Endodermal cell (in vitro differentiated cells): ENCODE measurements around the gene OR10H5. TPM values are rescaled to one million over a fixed set of nuclear protein-coding genes. Genes with fewer than 3 reads are reported as not detected.

ENCODE experiments used
- DNase-seq: peaks from one replicate; pipeline ENCODE4 v3.0.0-alpha.2; 2017
- H3K27ac ChIP-seq: 2 replicates; pipeline ENCODE4 v1.5.1; 2013; ENCODE audit warnings: mild to moderate bottlenecking, low read depth, low read length, moderate library complexity
- H3K27me3 ChIP-seq: 2 replicates; pipeline ENCODE4 v1.6.1; 2013; ENCODE audit warnings: mild to moderate bottlenecking, low read length, moderate library complexity; ENCODE audit not compliant: insufficient read depth, control insufficient read depth, poor library complexity, severe bottlenecking
- H3K36me3 ChIP-seq: 2 replicates; pipeline ENCODE4 v1.7.0; 2013; ENCODE audit warnings: mild to moderate bottlenecking, low read length, moderate library complexity; ENCODE audit not compliant: control insufficient read depth, insufficient read depth
- H3K4me1 ChIP-seq: one replicate; pipeline ENCODE4 v1.7.0; 2013; ENCODE audit warnings: low read length; ENCODE audit not compliant: control insufficient read depth, insufficient read depth
- H3K4me3 ChIP-seq: 2 replicates; pipeline ENCODE4 v1.5.1; 2013; ENCODE audit warnings: mild to moderate bottlenecking, low read length, moderate library complexity
- H3K9ac ChIP-seq: 2 replicates; pipeline ENCODE4 v1.6.1; 2013; ENCODE audit warnings: mild to moderate bottlenecking, low read length, moderate library complexity; ENCODE audit not compliant: poor library complexity, severe bottlenecking; ENCODE audit errors: extremely low read depth
- H3K9me3 ChIP-seq: 2 replicates; pipeline ENCODE4 v1.6.1; 2013; ENCODE audit warnings: mild to moderate bottlenecking, low read length, moderate library complexity; ENCODE audit not compliant: control insufficient read depth
- H3K27ac Mint-ChIP-seq: 2 replicates; pipeline ENCODE4 v1.8.0; 2020; ENCODE audit warnings: mixed read lengths
- H3K27me3 Mint-ChIP-seq: 2 replicates; pipeline ENCODE4 v1.8.0; 2021; ENCODE audit warnings: mild to moderate bottlenecking, mixed read lengths; ENCODE audit not compliant: insufficient read depth
- H3K36me3 Mint-ChIP-seq: 2 replicates; pipeline ENCODE4 v1.8.0; 2020; ENCODE audit warnings: low read depth, mixed read lengths
- H3K4me1 Mint-ChIP-seq: 2 replicates; pipeline ENCODE4 v1.8.0; 2020; ENCODE audit warnings: mixed read lengths
- H3K4me3 Mint-ChIP-seq: 2 replicates; pipeline ENCODE4 v1.8.0; 2020; ENCODE audit warnings: mild to moderate bottlenecking, moderate library complexity, mixed read lengths
- H3K9me3 Mint-ChIP-seq: 2 replicates; pipeline ENCODE4 v1.8.0; 2020; ENCODE audit warnings: mild to moderate bottlenecking, mixed read lengths
- WGBS, 2 experiments: methylation state at CpG; one replicate each; pipeline versions ENCODE4 v1.1.5 to v1.1.7; 2013; ENCODE audit warnings: missing lambda C conversion rate in 2 of 2, mixed read lengths in 1 of 2; ENCODE audit not compliant: insufficient coverage in 1 of 2, insufficient read length in 1 of 2; 5-methylcytosine and 5-hydroxymethylcytosine counted together
- total RNA-seq, 2 donors: library from RNA; stranded (reverse); fragmentation: NEBNext Ultra II Directional in 1 of 2; extraction: Animal tissue kit (Norgen Biotek cat#: 25700) in 1 of 2; gene quantifications; 2 replicates in 1 of 2; 3 replicates in 1 of 2; pipeline ENCODE4 v1.2.1, GENCODE V29; 2021
- TF ChIP-seq, protein P1 (sequence below): fragments of 200-600 bp; sonication (generic); conservative IDR thresholded peaks from 2 replicates; pipeline ENCODE4 v1.5.0; 2021; ENCODE audit warnings: antibody characterized with exemption, mild to moderate bottlenecking

The OR10H5 gene
- total RNA-seq, 2 donors from 2014 or later: not detected

DNA sequence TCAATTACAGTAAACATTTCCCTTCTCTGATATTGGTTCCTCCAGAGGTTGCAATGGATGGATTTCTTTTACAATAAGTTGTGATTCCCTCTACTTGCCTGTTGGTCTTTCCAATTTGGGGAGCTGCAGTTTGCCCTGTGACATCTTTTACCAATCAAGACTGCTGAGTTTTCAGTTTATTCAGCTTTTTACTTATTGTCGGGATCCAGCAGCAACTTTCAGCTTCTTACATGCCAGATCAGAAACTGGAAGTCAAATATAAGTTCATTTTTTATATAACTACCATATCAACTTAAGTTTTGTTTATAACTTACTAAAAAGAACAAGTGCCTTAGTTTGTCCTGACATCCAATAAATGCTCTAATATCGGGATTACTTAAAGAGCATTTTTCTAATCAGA, 39.2 kb upstream of the OR10H5 start:
- Histone ChIP-seq H3K27me3 (no peaks in the 10 kb centered on the region), H3K36me3 (no peaks in the 10 kb centered on the region), H3K9ac (no peak overlapping the region), H3K9me3 (peaks cover 74% of the 10 kb centered on the region), H3K27ac (no peak overlapping the region), H3K4me3 (no peak overlapping the region), H3K4me1 (no peaks in the 10 kb centered on the region)
- TF ChIP-seq, protein P1, sequence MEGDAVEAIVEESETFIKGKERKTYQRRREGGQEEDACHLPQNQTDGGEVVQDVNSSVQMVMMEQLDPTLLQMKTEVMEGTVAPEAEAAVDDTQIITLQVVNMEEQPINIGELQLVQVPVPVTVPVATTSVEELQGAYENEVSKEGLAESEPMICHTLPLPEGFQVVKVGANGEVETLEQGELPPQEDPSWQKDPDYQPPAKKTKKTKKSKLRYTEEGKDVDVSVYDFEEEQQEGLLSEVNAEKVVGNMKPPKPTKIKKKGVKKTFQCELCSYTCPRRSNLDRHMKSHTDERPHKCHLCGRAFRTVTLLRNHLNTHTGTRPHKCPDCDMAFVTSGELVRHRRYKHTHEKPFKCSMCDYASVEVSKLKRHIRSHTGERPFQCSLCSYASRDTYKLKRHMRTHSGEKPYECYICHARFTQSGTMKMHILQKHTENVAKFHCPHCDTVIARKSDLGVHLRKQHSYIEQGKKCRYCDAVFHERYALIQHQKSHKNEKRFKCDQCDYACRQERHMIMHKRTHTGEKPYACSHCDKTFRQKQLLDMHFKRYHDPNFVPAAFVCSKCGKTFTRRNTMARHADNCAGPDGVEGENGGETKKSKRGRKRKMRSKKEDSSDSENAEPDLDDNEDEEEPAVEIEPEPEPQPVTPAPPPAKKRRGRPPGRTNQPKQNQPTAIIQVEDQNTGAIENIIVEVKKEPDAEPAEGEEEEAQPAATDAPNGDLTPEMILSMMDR: no peak
- H3K4me1 Mint-ChIP-seq: no peaks in the 10 kb centered on the region
- H3K27ac Mint-ChIP-seq: no peak overlapping the region
- H3K9me3 Mint-ChIP-seq: peaks cover 74% of the 10 kb centered on the region
- WGBS, 2 experiments: 73 to 86% methylated on average over 2 of the region's 2 CpGs
- no peak for DNase-seq
- no peaks in the 10 kb centered on the region for H3K27me3 Mint-ChIP-seq
- no peaks in the 10 kb centered on the region for H3K36me3 Mint-ChIP-seq
- no peak overlapping the region for H3K4me3 Mint-ChIP-seq

DNA sequence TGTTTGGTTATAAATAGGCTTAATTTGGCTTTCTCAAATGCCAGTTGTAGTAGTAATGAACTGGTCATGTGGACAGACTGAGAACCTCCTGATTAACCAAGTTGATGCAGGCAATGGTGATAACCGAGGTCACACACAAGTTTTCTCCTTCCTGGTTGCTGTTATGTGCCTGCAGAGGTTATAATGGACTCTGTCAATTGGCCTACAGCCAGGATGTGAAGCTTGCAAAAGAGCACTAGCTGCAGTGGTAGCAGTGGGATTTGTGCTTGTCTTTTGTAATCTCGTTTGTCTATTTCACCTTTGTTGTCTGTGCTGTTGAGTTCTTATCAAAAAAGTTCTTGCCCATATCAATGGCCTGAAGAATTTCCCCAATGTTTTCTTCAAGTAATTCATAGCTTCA, 29.1 kb upstream of the OR10H5 start:
- H3K4me1 Mint-ChIP-seq: no peaks in the 10 kb centered on the region
- peaks cover 95% of the 10 kb centered on the region for H3K9me3 Mint-ChIP-seq
- no peak overlapping the region for H3K27ac ChIP-seq
- H3K4me3 ChIP-seq: no peak overlapping the region
- H3K27ac Mint-ChIP-seq: no peak overlapping the region
- no peak overlapping the region for H3K4me3 Mint-ChIP-seq
- TF ChIP-seq, protein P1: no peak
- H3K27me3 ChIP-seq: no peaks in the 10 kb centered on the region
- no peak overlapping the region for H3K9ac ChIP-seq
- H3K4me1 ChIP-seq: no peaks in the 10 kb centered on the region
- H3K36me3 Mint-ChIP-seq: no peaks in the 10 kb centered on the region
- H3K27me3 Mint-ChIP-seq: no peaks in the 10 kb centered on the region
- no peak for DNase-seq
- peaks cover 72% of the 10 kb centered on the region for H3K9me3 ChIP-seq
- 50 to 61% methylated on average over 2 of the region's 2 CpGs for WGBS, 2 experiments
- H3K36me3 ChIP-seq: no peaks in the 10 kb centered on the region

DNA sequence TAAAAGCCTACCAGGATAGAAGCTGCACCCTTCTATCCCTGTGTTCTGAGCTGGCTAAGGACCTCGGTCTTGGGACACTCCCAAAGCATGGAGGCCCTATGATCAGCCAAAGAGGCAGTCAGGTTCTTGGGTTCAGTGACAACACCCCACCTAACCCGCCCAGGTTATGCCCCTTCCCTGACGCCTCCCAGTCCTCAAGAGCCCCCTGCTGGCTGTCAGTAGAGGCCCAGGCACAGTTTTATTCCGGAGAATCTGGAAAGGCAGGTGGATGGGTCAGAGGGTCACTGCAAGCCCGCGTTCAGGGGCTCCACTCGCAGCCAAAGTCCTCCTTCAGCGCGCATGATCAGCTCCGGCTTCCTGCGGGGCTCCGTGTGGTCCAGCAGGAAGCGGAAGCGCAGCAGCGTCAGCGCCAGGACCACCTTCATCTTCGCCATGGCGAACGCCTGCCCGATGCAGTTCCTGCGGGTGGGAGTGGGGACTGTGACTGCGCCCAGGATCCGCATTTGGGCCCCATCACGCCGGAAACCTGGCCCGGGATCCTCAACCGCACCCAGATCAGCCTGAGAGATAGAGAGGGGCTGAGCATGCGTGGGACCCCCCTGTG, 27.4 kb upstream of the OR10H5 start:
- H3K4me1 ChIP-seq: no peaks in the 10 kb centered on the region
- Mint-ChIP-seq H3K9me3 (peaks cover 90% of the 10 kb centered on the region), H3K27ac (no peak overlapping the region), H3K27me3 (no peaks in the 10 kb centered on the region), H3K4me3 (no peak overlapping the region), H3K4me1 (no peaks in the 10 kb centered on the region), H3K36me3 (no peaks in the 10 kb centered on the region)
- no peak overlapping the region for H3K4me3 ChIP-seq
- H3K9me3 ChIP-seq: peaks cover 73% of the 10 kb centered on the region
- H3K27me3 ChIP-seq: no peaks in the 10 kb centered on the region
- 84% methylated on average over 20 to 28 of the region's 28 CpGs for WGBS, 2 experiments
- DNase-seq: no peak
- H3K36me3 ChIP-seq: no peaks in the 10 kb centered on the region
- H3K27ac ChIP-seq: no peak overlapping the region
- no peak overlapping the region for H3K9ac ChIP-seq
- TF ChIP-seq, protein P1: no peak
